Central memory CD4-positive, alpha-beta T cell (primary cell): ENCODE results near the gene GMPPA.

Experiments
- DNase-seq: peaks from one replicate; pipeline ENCODE4 v3.0.0; 2022

The GMPPA gene

DNA sequence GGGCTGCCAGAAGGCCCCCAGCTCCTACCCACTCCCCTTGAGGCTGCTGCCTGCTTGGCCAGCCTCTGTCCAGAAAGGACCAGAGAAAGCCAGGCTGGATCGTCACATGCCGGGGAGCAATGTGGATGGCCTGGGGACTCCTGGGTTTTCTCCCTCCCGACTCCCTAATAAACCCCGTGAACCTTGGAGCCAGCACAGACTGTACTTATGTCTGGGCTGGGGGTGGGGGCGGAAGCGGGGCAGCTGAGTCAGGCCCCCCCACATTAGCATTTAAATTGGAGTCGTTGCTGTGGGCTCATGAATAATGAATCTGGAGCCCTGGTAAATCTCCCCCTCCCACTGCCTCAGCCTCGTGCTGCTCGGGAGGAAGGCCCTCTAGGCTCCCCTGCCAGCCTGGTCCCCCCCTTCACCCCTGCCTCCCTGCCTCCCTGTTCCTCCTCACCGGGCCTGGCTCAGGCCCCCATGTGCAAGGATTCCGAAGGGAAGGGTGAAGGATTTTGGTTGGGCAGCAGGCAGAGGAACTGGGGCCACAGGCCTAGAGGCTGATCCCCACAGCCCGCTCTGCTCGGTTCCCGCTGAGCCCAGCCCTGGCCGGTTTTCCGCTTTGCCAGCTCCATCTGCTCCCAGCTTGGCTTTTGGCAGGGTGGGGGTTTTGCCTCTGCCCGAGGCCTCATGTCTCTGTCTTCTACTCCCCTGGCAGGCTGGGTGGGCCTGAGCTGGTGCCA is 8.3 kb downstream of the GMPPA start:
- DNase-seq, result no peak

DNA sequence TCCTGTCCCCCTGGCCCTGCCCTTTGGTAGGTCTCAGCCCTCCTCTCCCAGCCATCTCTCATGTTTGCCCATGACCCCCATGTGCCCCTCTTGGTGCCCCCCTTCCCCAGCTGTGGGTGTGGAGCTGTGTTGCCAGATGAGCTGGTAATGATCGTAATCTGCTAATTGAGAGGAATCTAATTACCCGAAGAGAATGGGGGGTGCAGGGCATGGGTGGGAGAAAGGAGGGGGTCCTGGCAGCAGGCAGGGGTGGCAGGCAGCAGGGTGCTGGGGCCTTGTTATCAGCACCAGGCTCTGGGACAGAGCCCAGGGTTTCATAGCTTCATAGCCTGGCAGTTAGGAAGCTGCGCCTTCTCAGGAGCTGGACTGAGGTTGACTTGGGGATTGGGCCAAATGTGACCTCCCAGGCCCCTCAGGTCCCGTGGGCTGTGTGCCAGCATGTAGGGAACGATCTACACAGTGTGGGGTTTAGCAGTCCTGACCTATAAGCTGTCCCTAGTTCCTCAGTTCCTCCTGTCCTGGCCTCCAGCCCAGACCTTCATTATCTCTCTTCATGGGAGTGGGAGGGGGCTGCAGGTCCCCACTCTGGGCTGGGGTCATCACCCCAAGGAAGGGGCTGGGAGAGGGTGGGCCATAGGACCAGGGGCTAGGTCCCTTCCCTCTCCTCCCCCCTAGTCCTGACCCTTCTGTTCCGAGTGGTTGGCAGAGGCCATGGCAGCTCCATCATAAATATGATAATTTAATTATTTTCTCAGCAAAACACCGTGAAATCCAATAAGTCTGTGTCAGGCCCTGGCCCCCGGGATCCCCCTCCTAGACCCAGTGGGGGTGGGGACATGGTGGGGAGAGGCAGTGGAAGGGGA is 9.1 kb downstream of the GMPPA start:
- no peak for DNase-seq

DNA sequence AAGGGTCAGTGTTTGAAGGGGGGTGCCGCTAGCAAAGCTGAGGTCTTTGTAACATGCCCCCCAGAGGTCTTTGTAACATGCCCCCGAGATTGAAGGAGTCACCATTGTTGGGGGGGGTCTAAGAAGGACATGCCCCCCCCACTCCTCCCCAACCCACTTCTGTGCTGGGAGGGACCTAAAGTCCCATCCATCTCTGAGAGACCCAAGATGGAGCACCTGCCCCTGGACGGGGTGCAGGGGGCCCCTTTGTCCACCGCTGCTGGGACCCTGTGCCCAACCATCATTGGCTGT is 9.7 kb downstream of the GMPPA start:
- DNase-seq, result no peak

DNA sequence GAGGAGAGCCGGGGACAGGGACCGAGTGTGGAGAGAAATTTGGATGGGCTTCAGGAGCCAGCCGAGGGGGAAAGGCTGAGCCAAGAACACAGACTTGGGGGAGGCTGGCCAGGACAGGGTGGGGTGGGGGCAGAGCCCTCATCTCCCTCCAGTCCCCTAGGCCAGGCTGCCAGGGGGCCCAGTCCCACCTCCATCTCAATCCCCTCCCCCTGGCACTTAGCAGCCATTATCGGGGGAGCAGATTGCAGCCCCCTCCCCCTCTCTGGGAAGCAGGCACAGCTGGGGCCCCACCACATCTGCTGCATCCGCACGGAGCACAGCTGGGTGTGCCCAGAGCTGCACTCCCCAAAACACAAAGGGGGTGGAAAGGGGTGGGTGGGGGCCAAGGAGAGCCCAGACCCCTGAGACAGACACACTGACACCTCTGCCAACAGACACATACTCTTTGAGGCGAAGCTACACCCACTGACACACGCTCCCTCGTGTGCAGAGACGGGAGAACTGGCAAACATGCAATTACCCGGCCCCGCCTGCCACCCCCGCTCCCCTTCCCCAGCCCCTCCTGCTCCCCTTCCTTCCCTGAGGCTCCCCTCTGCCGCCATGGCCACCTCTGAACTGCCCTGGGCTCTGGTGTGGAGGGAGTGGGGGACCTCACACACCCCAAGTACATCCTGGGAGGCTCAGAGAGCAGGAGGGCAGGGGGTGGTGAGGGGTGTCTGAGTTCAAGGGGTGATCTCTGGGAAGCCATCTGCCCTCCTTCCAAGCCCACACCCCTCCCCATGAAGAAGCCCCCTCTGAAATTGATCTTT is 10.5 kb downstream of the GMPPA start:
- DNase-seq, result no peak

DNA sequence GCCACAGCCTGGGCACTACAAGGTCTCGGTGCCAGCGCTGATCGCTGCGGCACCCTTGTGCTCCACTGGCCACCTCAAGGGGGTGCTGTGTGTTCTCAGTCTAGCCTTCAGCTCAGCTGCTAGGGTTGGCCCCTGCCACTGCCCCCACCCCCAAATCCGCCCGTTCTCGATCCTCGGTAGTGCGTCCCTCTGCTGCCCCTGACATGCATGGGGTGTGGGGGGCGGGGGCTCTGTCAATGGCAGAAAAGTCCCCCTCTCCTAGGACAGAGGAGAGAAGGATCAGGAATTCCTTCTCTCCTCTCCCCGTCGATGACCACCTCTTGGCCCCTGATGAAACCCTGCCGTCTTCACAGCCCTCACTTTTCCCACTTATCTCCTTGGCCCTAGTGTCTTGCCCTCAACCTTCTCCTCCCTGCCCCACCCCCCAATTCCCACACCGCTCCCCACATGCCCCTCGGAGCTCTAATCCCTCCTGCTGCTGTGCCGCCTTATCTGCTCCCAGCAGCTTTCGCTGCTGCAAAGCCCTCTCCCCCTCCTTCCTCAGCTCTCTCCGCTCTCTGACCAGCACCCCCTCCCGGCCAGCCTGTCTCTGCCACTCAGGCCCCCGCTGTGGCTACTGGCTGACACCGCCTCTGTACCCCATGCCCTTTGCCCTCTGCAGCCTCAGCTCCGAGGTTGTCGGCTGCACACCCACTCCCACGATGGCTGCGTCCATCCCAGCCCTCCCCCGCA is 11.3 kb downstream of the GMPPA start:
- peak; percentile 39 for DNase-seq

DNA sequence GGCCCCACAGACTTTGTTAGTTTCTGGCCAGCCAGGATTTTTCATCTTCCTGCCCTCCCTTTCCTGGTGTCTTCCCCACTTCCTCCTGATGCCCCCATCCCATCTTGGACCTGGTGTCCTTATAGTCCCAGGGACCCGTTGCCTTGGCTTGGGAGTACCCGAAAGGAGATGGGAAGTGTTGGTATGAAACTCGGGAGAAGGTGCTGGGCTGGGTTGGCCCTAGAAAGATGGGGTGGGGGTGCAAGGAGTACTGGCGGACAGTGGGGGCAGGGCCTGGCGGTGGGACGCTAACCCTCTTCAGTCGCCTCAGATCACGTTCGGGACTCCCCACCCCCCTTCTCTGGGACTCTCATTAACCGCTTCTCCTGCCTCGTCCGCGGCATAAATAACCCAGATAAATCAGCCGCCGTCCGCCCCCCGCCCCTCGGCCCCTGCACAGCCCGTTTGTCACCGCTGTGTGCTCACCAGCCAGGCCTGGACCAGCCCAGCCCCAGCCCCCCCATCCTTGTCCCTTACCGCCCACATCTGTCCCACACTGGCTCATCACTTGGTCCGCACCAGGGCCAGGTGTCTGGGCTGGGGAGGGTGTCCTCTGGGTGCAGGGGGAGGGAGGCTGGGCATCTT is 11.9 kb downstream of the GMPPA start:
- DNase-seq, result no peak

DNA sequence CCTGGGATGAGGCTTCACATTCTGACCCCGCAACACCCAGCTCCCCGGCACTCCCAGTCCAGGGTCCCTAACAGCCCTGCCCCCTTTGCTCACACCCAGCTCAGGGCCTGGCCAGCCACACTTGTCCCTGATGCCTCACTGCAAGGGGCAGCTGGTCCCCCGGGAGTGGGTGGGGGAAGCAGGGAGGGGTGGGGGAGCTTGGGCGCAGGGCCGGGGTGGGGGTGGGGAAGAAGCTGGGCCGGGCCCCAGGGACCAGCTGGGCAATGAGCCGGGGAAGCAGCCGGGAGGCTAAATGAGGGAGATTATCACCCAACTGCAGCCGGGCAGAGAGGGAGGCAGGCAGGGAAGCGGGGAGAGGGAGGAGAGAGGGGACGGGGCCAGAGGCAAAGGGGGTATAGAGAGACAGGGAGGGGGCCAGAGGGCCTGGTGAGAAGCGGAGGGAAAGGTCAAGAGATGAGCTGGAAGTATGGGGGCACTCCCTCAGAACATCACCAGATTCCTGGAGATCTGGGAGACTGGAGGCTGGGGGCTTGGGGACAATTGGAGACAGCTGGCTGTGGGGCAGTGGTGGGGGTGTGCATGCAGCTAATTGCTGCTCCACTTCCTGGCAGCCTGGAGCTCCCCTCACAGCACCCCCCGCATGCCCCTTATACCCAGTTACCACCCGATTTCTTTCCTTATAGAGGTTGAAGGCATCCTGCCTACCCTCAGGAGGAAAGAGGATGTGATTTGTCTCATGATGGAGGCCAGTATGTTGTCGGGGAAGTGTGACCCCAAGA is 13.0 kb downstream of the GMPPA start:
- DNase-seq, result no peak

DNA sequence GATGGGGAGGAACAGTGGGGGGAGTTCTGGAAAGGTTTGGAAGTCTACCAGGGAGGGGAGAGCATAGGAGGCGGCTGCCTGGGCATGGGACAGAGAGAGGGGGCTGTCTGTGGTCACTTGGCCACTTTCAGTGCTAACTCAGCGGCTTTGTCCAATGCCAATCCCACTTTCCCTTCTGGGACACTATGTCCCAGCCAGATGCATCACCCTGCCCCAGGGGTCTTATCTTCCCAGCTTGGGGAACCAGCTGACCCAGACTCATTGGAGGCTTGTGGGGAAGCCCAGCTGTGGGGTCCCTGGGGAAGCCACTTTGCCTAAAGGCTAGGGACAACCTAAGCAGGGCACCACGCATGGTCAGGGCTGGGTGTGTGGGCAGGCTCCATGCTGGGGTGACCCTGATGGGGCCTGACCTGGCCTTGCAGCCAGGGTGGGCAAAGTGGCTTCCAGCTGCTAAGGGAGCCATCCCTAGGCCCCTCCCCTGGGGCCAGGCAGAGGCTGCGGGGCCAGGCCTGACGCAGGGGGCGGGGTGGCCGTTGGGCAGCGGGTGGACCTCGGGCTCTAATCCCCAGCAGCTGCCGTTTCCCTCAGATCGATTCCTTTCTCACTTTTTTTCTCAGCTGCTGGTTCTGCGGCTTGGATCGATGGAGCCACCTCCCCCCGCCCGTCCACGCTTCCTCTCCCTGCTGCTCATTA is 14.0 kb downstream of the GMPPA start:
- DNase-seq, result no peak

DNA sequence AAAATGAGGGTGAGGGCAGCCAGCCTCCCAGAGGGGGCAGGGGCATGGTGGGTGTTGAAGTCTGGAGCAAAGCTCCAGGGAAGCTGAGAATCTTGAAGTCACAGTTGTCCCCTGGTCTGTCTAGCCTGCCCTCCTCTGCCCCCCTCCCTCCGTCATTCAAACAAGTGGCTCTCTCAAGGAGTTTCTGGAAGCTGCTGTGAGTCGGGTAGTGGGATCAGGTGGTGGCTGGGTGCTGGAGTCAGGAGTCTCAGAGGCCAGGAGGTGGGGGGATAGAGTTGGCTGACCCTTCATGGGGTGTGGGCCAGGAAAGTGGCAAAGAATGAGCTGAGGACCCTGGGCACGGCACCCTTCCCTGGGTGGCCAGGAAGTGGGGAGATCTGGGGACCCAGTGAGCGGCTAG is 15.1 kb downstream of the GMPPA start:
- no peak for DNase-seq

DNA sequence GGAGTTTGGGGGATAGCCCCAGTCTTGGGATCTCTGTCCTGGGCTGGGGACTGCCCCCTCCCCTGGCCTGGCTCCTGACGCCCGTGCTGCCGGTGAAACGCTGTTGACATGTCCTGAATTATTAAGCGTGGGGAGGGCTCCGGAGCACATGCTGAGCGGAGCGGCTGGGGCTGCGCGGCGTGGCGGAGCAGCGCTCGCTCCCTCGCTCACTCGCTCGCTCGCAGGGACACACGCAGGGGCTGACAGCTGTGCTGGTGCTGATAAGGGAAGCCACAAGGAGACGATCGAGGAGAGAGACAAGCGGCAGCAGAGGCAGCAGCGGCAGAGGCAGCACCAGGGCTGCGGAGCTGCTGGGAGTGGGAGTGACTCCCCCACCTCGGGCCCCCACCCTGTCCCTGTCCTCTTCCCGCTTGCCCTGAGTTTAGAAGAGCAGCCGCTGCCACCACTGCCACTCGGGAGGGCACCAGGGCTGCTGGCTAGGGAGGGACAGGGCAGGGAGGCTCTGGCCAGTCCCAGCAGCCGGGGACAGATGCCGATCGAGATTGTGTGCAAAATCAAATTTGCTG is 15.6 kb downstream of the GMPPA start, which contains the start of gene ASIC4:
Gene ASIC4, plus strand, starts transcription at position 287 of the 566 bp plus-strand sequence. Its CDS starts 243 bp downstream, at position 530.
- no peak for DNase-seq

DNA sequence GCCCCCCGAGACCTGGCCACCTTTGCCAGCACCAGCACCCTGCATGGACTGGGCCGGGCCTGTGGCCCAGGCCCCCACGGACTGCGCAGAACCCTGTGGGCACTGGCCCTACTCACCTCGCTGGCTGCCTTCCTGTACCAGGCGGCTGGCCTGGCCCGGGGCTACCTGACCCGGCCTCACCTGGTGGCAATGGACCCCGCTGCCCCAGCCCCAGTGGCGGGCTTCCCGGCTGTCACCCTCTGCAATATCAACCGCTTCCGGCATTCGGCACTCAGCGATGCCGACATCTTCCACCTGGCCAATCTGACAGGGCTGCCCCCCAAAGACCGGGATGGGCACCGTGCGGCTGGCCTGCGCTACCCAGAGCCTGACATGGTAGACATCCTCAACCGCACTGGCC is 16.1 kb downstream of the GMPPA start:
- DNase-seq, result no peak

DNA sequence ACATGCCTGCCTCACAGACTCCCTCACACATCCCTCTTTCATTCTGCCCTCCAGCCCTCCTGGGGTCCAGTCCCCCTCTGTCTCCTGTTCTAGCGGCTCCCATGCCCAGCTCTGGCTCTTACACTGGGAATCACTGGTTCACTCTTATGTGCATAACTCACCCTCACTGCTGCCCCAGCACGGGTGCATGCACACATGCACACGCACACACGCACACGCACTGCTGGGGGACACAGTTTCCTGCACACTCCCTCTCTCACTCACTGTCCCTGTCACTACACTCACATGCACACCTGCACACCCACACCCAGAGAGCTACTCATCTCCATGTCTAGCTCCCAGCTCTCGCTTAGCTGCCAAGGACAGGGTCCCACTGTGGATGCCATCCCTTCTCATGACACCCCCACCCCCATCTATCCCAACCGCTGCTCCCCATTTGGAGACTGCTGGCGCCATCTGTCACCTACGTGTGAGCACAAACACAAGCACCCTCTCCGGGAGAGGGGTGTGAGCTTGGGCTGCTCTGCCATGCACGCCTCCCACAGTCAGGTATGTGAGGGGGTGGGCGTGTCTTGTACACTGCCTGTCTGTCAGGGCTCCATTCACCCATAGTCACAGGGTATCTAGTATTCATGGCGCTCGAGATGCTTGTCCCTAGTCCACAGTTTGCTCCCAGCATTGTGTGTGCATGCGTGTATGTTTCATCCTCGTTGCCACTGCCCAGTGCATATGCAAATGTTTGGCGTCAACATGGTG is 17.4 kb downstream of the GMPPA start:
- no peak for DNase-seq

DNA sequence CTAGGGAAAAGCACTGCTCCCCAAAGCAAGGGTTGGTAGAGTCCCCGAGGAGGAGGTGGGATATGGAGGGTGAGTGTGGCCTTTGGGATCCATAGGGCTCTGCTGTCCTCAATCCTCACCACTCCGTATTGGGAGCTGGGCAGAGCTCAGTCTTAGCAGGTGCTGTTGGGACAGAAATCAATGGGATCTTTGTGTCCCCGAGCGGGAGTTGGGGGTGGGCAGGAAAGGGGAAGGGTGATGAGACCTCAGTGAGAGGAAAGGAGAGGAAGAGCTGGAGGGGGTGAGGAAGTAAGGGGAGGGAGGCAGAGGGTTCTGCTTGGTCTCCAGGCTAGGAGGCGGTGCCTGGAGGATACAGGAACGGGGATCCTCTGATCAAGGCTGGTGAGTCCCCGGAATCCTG is 18.2 kb downstream of the GMPPA start:
- no peak for DNase-seq

DNA sequence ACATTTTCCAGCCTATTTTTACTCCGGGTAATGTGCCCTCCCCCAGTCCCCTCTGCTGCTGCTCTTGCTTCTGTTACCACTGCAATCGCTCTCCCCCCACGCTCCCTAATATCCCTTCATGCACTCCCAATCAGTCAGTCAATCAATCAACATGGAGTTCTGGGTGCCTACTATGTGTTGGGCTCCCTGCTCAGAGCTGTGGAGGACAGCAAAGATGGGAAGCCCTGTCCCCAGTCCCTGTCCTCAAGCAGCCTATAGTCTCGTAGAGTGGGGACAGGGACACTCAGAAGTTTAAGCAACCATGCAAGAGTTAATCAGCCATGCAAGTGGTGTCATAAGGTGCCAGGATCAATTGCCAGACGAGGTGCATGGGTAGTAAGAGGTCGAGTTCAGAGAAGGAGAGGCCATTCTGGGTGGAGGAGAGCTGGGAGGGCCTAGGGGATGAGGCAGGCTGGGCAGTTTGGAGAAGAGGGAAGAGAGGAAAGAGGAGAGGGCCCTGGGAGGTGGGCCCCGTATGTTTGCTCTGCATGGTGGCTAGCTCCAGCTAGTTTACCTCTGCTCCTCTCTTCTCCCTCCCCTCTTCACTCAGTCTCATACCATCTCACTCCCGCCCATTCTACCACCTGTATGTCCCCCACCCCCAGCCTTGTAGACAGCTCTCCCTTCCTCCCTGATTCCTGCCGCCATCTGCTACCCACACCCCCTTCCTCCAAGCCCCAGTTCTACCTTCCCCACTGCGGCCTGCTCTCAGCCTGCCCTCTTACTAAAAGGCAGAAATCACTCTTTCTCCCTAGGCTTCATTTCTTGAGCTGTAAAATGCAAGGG is 19.5 kb downstream of the GMPPA start:
- no peak for DNase-seq

DNA sequence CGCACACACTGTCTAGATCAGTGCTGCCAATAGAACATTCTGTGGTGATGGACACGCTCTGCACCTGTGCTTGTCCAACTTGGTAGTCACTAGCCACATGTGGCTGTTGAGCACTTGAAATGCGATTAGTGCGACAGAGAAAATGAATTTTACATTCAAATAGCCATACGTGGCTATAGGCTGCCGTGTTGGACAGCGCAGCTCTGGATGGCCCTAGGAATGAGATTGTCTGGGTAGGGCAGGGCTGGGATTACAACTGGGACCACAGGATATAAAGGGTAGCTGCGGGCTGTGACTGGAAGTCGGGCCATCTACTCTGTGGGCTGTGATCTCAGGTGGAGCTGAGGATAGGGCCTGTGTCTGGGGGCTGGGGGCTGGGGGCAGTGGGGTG is 20.8 kb downstream of the GMPPA start:
- DNase-seq, result no peak

DNA sequence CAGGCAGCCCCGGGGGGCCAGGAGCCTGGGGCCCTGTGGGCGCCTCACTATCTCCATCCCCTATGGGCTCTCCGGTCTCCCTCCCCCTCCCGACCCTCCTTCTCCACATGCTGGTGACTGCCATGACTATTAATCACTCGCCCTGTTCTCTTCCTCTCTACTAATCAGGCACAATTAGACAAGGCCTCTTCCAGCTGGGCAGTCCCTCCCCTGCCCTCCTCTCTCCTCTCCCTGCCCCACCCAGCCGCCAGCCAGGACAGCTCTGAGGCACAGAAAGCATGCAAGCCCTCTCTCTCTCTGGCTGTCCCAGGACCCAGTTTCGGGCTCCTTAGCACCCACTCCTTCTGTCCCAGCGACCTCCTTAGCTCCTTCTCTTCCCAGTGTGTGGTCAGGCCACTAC is 21.4 kb downstream of the GMPPA start:
- DNase-seq, result no peak

DNA sequence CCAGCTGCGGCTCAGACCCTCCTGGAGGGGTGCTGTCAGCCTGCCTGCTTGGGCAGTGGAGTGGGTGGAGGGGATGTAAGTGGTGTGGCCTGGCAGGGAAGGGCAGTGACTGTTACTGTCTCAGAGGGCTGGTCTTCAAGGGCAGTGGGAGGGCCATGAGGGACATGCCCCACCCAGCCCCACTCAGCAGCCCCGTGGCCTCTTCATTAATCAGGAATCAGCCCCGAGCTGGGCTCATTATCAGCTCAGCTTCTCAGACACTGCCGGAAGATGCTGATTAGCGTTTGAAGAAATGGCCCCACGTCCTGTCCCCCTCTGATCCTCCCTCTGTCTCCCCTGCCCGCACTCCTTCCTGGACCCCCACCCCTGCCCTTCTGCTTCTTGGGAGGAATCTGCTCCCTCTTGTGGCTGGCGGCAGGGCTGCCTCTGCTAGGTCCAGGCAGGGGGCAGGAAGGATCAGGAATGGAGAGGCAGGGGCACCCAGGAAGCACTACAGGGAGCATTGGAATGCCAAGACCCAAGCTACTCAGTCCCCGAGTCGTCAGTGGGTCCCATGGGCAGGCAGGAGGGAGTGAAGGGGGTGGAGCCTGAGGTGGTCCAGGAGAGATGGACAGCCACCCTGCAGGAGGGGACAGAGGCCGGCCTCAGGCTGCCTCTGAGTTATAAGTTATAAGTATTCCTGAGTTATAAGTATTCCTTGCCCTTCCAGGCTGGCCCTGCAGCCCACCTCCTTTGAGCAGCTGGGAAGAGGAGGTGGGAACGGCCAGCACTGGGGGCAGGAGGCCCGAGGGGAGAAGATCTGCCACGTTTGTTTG is 22.6 kb downstream of the GMPPA start:
- DNase-seq, result no peak
